H1 (cell line): ENCODE data around the gene FOXL1. TPM values are rescaled to one million over a fixed set of nuclear protein-coding genes. Genes with fewer than 3 reads are reported as not detected.

Experiments used
- CTCF ChIA-PET: fragments of 300-600 bp; sonication (Branson Sonifier 250); formaldehyde crosslinking; loops from one replicate; lab custom pipeline; 2021; ENCODE audit not compliant: partially characterized antibody; lab: Charles Lee
- POLR2A ChIA-PET: fragments of 300-600 bp; sonication (Branson Sonifier 250); formaldehyde crosslinking; loops from one replicate; lab custom pipeline; 2021; ENCODE audit warnings: inconsistent platforms; ENCODE audit not compliant: partially characterized antibody; lab: Charles Lee
- DNase-seq, 2 experiments: peaks; one replicate each; pipeline versions ENCODE4 v3.0.0 to v3.0.0-alpha.2; 2010 to 2022; ENCODE audit warnings: low spot score in 2 of 2, low read depth in 1 of 2, mixed read lengths in 1 of 2
- FAIRE-seq: peaks from 2 replicates; lab custom pipeline; 2011; peaks lifted over from hg19 to GRCh38; lab: Jason Lieb, UNC
- H2AFZ ChIP-seq: 2 replicates; pipeline ENCODE4 v1.8.1; 2012; ENCODE audit warnings: low read length, inconsistent platforms
- H2AK5ac ChIP-seq: 2 replicates; pipeline ENCODE4 v1.6.1; 2013; ENCODE audit warnings: low read depth, low read length
- H2BK120ac ChIP-seq: replicated peaks from 2 replicates; pipeline ENCODE3; 2013; ENCODE audit warnings: low read depth, low read length, inconsistent platforms
- H2BK12ac ChIP-seq: 2 replicates; pipeline ENCODE4 v1.6.1; 2013; ENCODE audit warnings: low read depth, low read length
- H2BK15ac ChIP-seq: 2 replicates; pipeline ENCODE4 v1.6.1; 2013; ENCODE audit warnings: low read length
- H2BK20ac ChIP-seq: 2 replicates; pipeline ENCODE4 v1.6.1; 2013; ENCODE audit warnings: low read length
- H2BK5ac ChIP-seq: 2 replicates; pipeline ENCODE4 v1.6.1; 2013; ENCODE audit warnings: low read depth, low read length
- H3K14ac ChIP-seq: 2 replicates; pipeline ENCODE4 v1.6.1; 2013; ENCODE audit warnings: inconsistent platforms; ENCODE audit not compliant: insufficient read length
- H3K18ac ChIP-seq: 2 replicates; pipeline ENCODE4 v1.6.1; 2013; ENCODE audit warnings: low read length; ENCODE audit errors: extremely low read depth
- H3K23ac ChIP-seq: 2 replicates; pipeline ENCODE4 v1.6.1; 2013; ENCODE audit warnings: inconsistent platforms; ENCODE audit not compliant: insufficient read length
- H3K23me2 ChIP-seq: 2 replicates; pipeline ENCODE4 v1.6.1; 2013; ENCODE audit warnings: low read depth, low read length
- H3K27ac ChIP-seq: 2 replicates; pipeline ENCODE4 v1.6.1; 2011; ENCODE audit warnings: low read depth, low read length, inconsistent platforms
- H3K27me3 ChIP-seq, 4 experiments: replicated peaks in 1 of 4; 1 replicate in 1 of 4; 2 replicates in 3 of 4; pipeline versions ENCODE4 v1.6.1 to v1.8.1; 2011 to 2013; ENCODE audit warnings: low read length in 3 of 4, mild to moderate bottlenecking in 3 of 4, inconsistent platforms in 2 of 4, mixed read lengths in 2 of 4, moderate library complexity in 1 of 4; ENCODE audit not compliant: control insufficient read depth in 3 of 4, insufficient read depth in 3 of 4; ENCODE audit errors: extremely low read depth in 1 of 4
- H3K36me3 ChIP-seq, 4 experiments: 2 replicates each; pipeline versions ENCODE4 v1.6.1 to v1.8.1; 2011 to 2013; ENCODE audit warnings: mild to moderate bottlenecking in 4 of 4, low read length in 3 of 4, moderate library complexity in 2 of 4, control low read depth in 1 of 4, inconsistent platforms in 1 of 4; ENCODE audit not compliant: insufficient read depth in 4 of 4, control insufficient read depth in 2 of 4
- H3K4ac ChIP-seq: replicated peaks from 2 replicates; pipeline ENCODE3; 2013; ENCODE audit warnings: low read length, low read depth, mixed read lengths, inconsistent platforms; ENCODE audit not compliant: insufficient read length
- H3K4me1 ChIP-seq, 4 experiments: replicated peaks in 1 of 4; 1 replicate in 1 of 4; 2 replicates in 3 of 4; pipeline versions ENCODE4 v1.6.1 to v1.8.1; 2011 to 2013; ENCODE audit warnings: low read length in 3 of 4, inconsistent platforms in 2 of 4, mixed read lengths in 1 of 4; ENCODE audit not compliant: insufficient read depth in 4 of 4, control insufficient read depth in 3 of 4
- H3K4me2 ChIP-seq, 2 experiments: 2 replicates each; pipeline versions ENCODE4 v1.6.1 to v1.8.1; 2011 to 2013; ENCODE audit warnings: low read depth in 2 of 2, low read length in 2 of 2, control low read depth in 1 of 2, inconsistent platforms in 1 of 2, mild to moderate bottlenecking in 1 of 2; ENCODE audit not compliant: insufficient read depth in 1 of 2
- H3K4me3 ChIP-seq, 4 experiments: fragments of 200-600, 300-600 bp in 1 of 4; sonication (generic), shearing (Covaris generic), sonication (Bioruptor Twin) in 1 of 4; 2 replicates each; pipeline versions ENCODE4 v1.5.1 to v1.8.1; 2011 to 2016; ENCODE audit warnings: low read length in 4 of 4, low read depth in 3 of 4, control low read depth in 2 of 4, inconsistent platforms in 2 of 4, mild to moderate bottlenecking in 2 of 4, mixed read lengths in 1 of 4, moderate library complexity in 1 of 4; ENCODE audit not compliant: insufficient read depth in 2 of 4; ENCODE audit errors: extremely low read depth in 1 of 4
- H3K56ac ChIP-seq: replicated peaks from 2 replicates; pipeline ENCODE3; 2013; ENCODE audit warnings: low read depth, mild to moderate bottlenecking, mixed read lengths, low read length, inconsistent platforms; ENCODE audit not compliant: insufficient read length
- H3K79me1 ChIP-seq: 2 replicates; pipeline ENCODE4 v1.6.1; 2013; ENCODE audit warnings: low read depth, low read length, control low read depth
- H3K79me2 ChIP-seq, 2 experiments: 2 replicates each; pipeline versions ENCODE4 v1.6.1 to v1.8.1; 2012 to 2013; ENCODE audit warnings: low read length in 2 of 2, mild to moderate bottlenecking in 2 of 2, inconsistent platforms in 1 of 2; ENCODE audit not compliant: insufficient read depth in 2 of 2, control insufficient read depth in 1 of 2
- H3K9ac ChIP-seq, 4 experiments: replicated peaks in 1 of 4; 1 replicate in 1 of 4; 2 replicates in 3 of 4; pipeline versions ENCODE4 v1.6.1 to v1.8.1; 2011 to 2013; ENCODE audit warnings: low read depth in 3 of 4, low read length in 3 of 4, control low read depth in 2 of 4, mild to moderate bottlenecking in 2 of 4, moderate library complexity in 2 of 4, inconsistent platforms in 1 of 4; ENCODE audit errors: extremely low read depth in 1 of 4
- H3K9me3 ChIP-seq, 2 experiments: 2 replicates each; pipeline versions ENCODE4 v1.6.1 to v1.8.1; 2012 to 2013; ENCODE audit warnings: mild to moderate bottlenecking in 2 of 2, moderate library complexity in 2 of 2, control low read depth in 1 of 2, inconsistent platforms in 1 of 2, low read depth in 1 of 2, low read length in 1 of 2, mixed read lengths in 1 of 2; ENCODE audit not compliant: insufficient read depth in 2 of 2
- H4K20me1 ChIP-seq, 2 experiments: replicated peaks in 1 of 2; 2 replicates each; pipeline versions ENCODE3 to v1.8.1; 2011 to 2013; ENCODE audit warnings: inconsistent platforms in 2 of 2, low read length in 2 of 2, mild to moderate bottlenecking in 1 of 2; ENCODE audit not compliant: insufficient read depth in 2 of 2, control insufficient read depth in 1 of 2
- H4K5ac ChIP-seq: 2 replicates; pipeline ENCODE4 v1.6.1; 2013; ENCODE audit warnings: low read length, low read depth, mixed read lengths, inconsistent platforms; ENCODE audit not compliant: insufficient read length
- H4K8ac ChIP-seq: 2 replicates; pipeline ENCODE4 v1.8.0; 2013; ENCODE audit warnings: mild to moderate bottlenecking, moderate library complexity, low read length, inconsistent platforms; ENCODE audit not compliant: insufficient read depth; ENCODE audit errors: extremely low read depth
- H4K91ac ChIP-seq: replicated peaks from 2 replicates; pipeline ENCODE3; 2013; ENCODE audit warnings: low read length, mixed read lengths, inconsistent platforms; ENCODE audit not compliant: insufficient read length
- CTBP2 ChIP-seq: IDR thresholded peaks from 2 replicates; pipeline ENCODE4 v1.7.0; 2011; ENCODE audit warnings: borderline replicate concordance, mild to moderate bottlenecking, moderate library complexity, mixed read lengths, low read length; ENCODE audit not compliant: insufficient read depth, insufficient read length
- WGBS, 2 experiments: shearing (Covaris generic) in 1 of 2; methylation state at CpG; one replicate each; pipeline versions ENCODE4 v1.1.6 to v1.1.7; 2013 to 2015; ENCODE audit warnings: low lambda C conversion rate in 2 of 2, mixed read lengths in 2 of 2, inconsistent platforms in 1 of 2, low coverage in 1 of 2, missing lambda C conversion rate in 1 of 2; ENCODE audit not compliant: insufficient replicate concordance in 2 of 2, insufficient coverage in 1 of 2, insufficient read length in 1 of 2; ENCODE audit errors: extremely low coverage in 1 of 2, missing lambda C conversion rate in 1 of 2; 5-methylcytosine and 5-hydroxymethylcytosine counted together
- polyA plus RNA-seq, 7 experiments: library from polyadenylated mRNA; depleted of rRNA in 3 of 7; stranded (reverse) in 5 of 7; unstranded in 2 of 7; fragments of >200 nt in 5 of 7; fragments of 200-250 nt in 2 of 7; gene quantifications; 1 replicate in 5 of 7; 2 replicates in 1 of 7; 4 replicates in 1 of 7; pipeline versions ENCODE4 v1.2.1 to v1.2.3, GENCODE V29; 2011 to 2013; ENCODE audit warnings: missing spikeins in 2 of 7, mixed read lengths in 2 of 7
- total RNA-seq: library from RNA; stranded (reverse); fragmentation: NEBNext Ultra II Directional; extraction: Animal tissue kit (Norgen Biotek cat#: 25700); gene quantifications from 2 replicates; pipeline ENCODE4 v1.2.1, GENCODE V29; 2021

FOXL1 gene
- total and polyA plus RNA-seq, 2 of the 8 experiments (the other 6 are each of a cell fraction or from before 2014, with no cell fraction given): 0.03 TPM; not detected in 1

GRCh38 chr16:86605950-86606349, 27.6 kb downstream of the FOXL1 start:
- no peaks in the 10 kb centered on the region for H3K79me2 ChIP-seq
- H3K14ac ChIP-seq: no peak overlapping the region
- H2AFZ ChIP-seq: no peak overlapping the region
- no peaks in the 10 kb centered on the region for H3K4me1 ChIP-seq
- no peak overlapping the region for H3K18ac ChIP-seq
- H3K4me2 ChIP-seq: no peak overlapping the region
- TF ChIP-seq CTBP2: no peak
- TF ChIP-seq, all 59 proteins: peak for 0
- H3K23me2 ChIP-seq: no peaks in the 10 kb centered on the region
- no peaks in the 10 kb centered on the region for H3K36me3 ChIP-seq
- FAIRE-seq: no peak
- no peak overlapping the region for H3K4ac ChIP-seq
- H4K5ac ChIP-seq: no peak overlapping the region
- H3K79me1 ChIP-seq: no peaks in the 10 kb centered on the region
- WGBS, 2 experiments: 96% methylated on average over 3 of the region's 3 CpGs; no CpG with 5 or more reads in 1 of the 2 experiments
- H3K23ac ChIP-seq: no peak overlapping the region
- H2BK12ac ChIP-seq: no peak overlapping the region
- H3K9me3 ChIP-seq: no peaks in the 10 kb centered on the region
- H2BK5ac ChIP-seq: no peak overlapping the region
- no peak overlapping the region for H4K91ac ChIP-seq
- H2BK15ac ChIP-seq: no peak overlapping the region
- no peak overlapping the region for H3K27ac ChIP-seq
- CTCF ChIA-PET: no interaction called here
- no peak overlapping the region for H3K9ac ChIP-seq
- no peaks in the 10 kb centered on the region for H4K20me1 ChIP-seq
- no peak overlapping the region for H2AK5ac ChIP-seq
- POLR2A ChIA-PET: no interaction called here
- no peak overlapping the region for H3K56ac ChIP-seq
- H3K4me3 ChIP-seq: no peak overlapping the region
- H2BK20ac ChIP-seq: no peak overlapping the region
- DNase-seq: no peak
- H2BK120ac ChIP-seq: no peak overlapping the region
- H3K27me3 ChIP-seq: no peaks in the 10 kb centered on the region
- H4K8ac ChIP-seq: no peak overlapping the region
